Activated CD4-positive, alpha-beta memory T cell treated with anti-CD3 and anti-CD28 coated beads, Interleukin-2, amount 10 ng/mL, durations not matched to agents 7 days and 5 days (primary cell): ENCODE data around the gene STK39. TPM values are rescaled to one million over a fixed set of nuclear protein-coding genes. Genes with fewer than 3 reads are reported as not detected.
"Not testable (repeated sequence)": the region's sequence is repeated elsewhere in the genome, so short reads cannot be mapped to it uniquely, and the experiment has no call there.

Experiments used
- CTCF ChIA-PET: fragments of 350-600 bp; sonication (Branson Sonifier 250); formaldehyde crosslinking; loops from one replicate; lab custom pipeline; 2021; ENCODE audit warnings: antibody characterized with exemption, inconsistent platforms; lab: Charles Lee
- POLR2A ChIA-PET: fragments of 350-600 bp; sonication (Branson Sonifier 250); formaldehyde crosslinking; loops from one replicate; lab custom pipeline; 2021; ENCODE audit warnings: antibody characterized with exemption; lab: Charles Lee
- DNase-seq: peaks from one replicate; pipeline ENCODE4 v3.0.0-alpha.2; 2020
- H3K27ac Mint-ChIP-seq: one replicate; pipeline ENCODE4 v1.8.0; 2021; ENCODE audit warnings: mild to moderate bottlenecking, mixed read lengths
- H3K27me3 Mint-ChIP-seq: one replicate; pipeline ENCODE4 v1.8.0; 2021; ENCODE audit warnings: mixed read lengths
- H3K36me3 Mint-ChIP-seq: one replicate; pipeline ENCODE4 v1.8.0; 2021; ENCODE audit warnings: low read depth, mixed read lengths
- H3K4me1 Mint-ChIP-seq: one replicate; pipeline ENCODE4 v1.8.0; 2021; ENCODE audit warnings: mixed read lengths
- H3K4me3 Mint-ChIP-seq: one replicate; pipeline ENCODE4 v1.8.0; 2021; ENCODE audit warnings: mild to moderate bottlenecking, mixed read lengths
- H3K9me3 Mint-ChIP-seq: one replicate; pipeline ENCODE4 v1.8.0; 2021; ENCODE audit warnings: mixed read lengths
- total RNA-seq, 2 experiments: library from RNA; stranded (reverse); gene quantifications; one replicate each; pipeline ENCODE4 v1.2.3, GENCODE V29; 2021

The STK39 gene
- total RNA-seq, 2 experiments from 2014 or later = 43.0 to 45.5 TPM

DNA sequence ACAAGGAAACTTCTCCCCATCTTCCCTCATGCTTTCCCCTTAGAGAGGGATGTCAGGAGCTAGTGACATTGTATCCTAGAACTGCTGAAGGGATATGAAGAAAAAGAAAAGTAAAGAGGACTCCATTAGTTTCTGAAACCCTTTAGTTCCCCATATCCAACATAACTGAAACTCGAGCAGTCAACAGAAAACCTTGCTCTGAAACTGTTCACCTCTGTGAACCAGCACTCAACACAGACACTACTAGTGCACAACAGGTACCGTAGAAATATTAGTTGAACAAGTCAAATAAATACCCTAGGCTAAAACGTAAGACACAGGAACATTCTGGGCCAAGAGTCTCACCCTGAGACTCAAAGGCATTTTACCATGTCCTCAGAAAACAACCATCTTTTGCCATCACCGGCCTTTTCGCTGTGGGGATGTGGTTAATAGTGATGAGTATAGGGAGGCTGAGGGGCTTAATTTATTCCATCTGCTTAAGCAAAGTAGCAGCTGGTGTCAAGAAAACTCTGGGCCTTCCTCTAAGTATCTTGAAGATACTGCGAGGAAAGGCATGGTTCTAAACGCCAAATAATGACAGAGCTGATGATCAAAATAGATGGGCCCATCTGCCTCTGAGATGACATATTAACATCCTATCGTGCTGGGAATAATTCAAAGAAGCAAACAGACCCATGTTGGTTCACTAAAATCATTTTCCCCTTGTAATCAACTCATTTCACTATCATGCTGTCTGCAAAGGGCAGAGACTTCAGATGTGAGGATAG is 156.8 kb downstream of the STK39 start:
- H3K4me3 Mint-ChIP-seq = no peak overlapping the region
- no peak overlapping the region for H3K27ac Mint-ChIP-seq
- no peaks in the 10 kb centered on the region for H3K27me3 Mint-ChIP-seq
- no peaks in the 10 kb centered on the region for H3K9me3 Mint-ChIP-seq
- peaks cover 33% of the 10 kb centered on the region for H3K36me3 Mint-ChIP-seq
- CTCF ChIA-PET = interaction anchor here (0.7 kb wide), 1 partner anchor 101 kb away, joined by 3 read pairs; no protein-coding TSS in a partner anchor
- POLR2A ChIA-PET = interaction anchor here (1.3 kb wide), 1 partner anchor 55 kb away, joined by 3 read pairs; no protein-coding TSS in a partner anchor
- no peak for DNase-seq
- peaks cover 27% of the 10 kb centered on the region for H3K4me1 Mint-ChIP-seq

GRCh38 chr2:168089200-168089599 is 158.2 kb downstream of the STK39 start:
- CTCF ChIA-PET = no interaction called here
- POLR2A ChIA-PET = no interaction called here
- no peak for DNase-seq
- H3K9me3 Mint-ChIP-seq = no peaks in the 10 kb centered on the region
- H3K4me1 Mint-ChIP-seq = peaks cover 27% of the 10 kb centered on the region
- H3K4me3 Mint-ChIP-seq = no peak overlapping the region
- peak overlapping the region; percentile 52 for H3K27ac Mint-ChIP-seq
- H3K36me3 Mint-ChIP-seq = peaks cover 40% of the 10 kb centered on the region
- no peaks in the 10 kb centered on the region for H3K27me3 Mint-ChIP-seq

- peaks cover 48% of the 10 kb centered on the region for H3K36me3 Mint-ChIP-seq
- H3K9me3 Mint-ChIP-seq = peaks cover 2% of the 10 kb centered on the region
- peaks cover 30% of the 10 kb centered on the region for H3K4me1 Mint-ChIP-seq
- POLR2A ChIA-PET = no interaction called here
- H3K4me3 Mint-ChIP-seq = no peak overlapping the region
- DNase-seq = no peak
- no peak overlapping the region for H3K27ac Mint-ChIP-seq
- CTCF ChIA-PET = interaction anchor here (1.4 kb wide), 1 partner anchor 32 kb away, joined by 5 read pairs; no protein-coding TSS in a partner anchor
- H3K27me3 Mint-ChIP-seq = no peaks in the 10 kb centered on the region
These were observed 160.0 kb downstream of the STK39 start for GRCh38 chr2:168087401-168087800.

DNA sequence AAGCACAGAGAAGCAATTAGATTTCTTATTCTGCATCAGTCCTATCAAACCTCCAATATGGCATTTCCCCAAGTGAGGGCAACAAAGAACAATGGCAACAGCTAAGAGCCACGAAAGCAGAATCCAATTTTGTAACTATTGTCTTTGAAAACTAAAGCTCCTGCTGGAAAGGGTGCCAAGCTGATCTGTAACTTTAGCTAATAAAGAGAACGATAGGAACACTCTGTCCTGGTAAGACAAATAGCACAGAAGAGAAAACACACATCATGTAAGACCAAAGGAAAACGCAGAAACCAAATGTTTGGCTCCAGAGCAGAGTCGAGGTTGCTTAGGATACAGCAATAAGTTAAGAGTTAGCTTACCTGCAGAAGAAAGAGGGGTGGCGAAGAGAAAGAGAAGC is 160.5 kb downstream of the STK39 start:
- CTCF ChIA-PET = interaction anchor here (1.4 to 1.9 kb wide), 2 partner anchors 32 kb away, joined by 5 to 6 read pairs; no protein-coding TSS in a partner anchor
- H3K36me3 Mint-ChIP-seq = peaks cover 52% of the 10 kb centered on the region
- no peak overlapping the region for H3K27ac Mint-ChIP-seq
- POLR2A ChIA-PET = no interaction called here
- peaks cover 2% of the 10 kb centered on the region for H3K9me3 Mint-ChIP-seq
- no peaks in the 10 kb centered on the region for H3K27me3 Mint-ChIP-seq
- DNase-seq = no peak
- H3K4me3 Mint-ChIP-seq = no peak overlapping the region
- H3K4me1 Mint-ChIP-seq = peaks cover 35% of the 10 kb centered on the region

GRCh38 chr2:168085801-168086361 is 161.5 kb downstream of the STK39 start:
- Mint-ChIP-seq H3K9me3 (peaks cover 4% of the 10 kb centered on the region), H3K4me1 (peaks cover 34% of the 10 kb centered on the region), H3K27me3 (no peaks in the 10 kb centered on the region), H3K27ac (no peak overlapping the region), H3K4me3 (no peak overlapping the region), H3K36me3 (peaks cover 57% of the 10 kb centered on the region)
- POLR2A ChIA-PET = no interaction called here
- CTCF ChIA-PET = interaction anchor here (1.9 kb wide), 1 partner anchor 33 kb away, joined by 6 read pairs; no protein-coding TSS in a partner anchor
- no peak for DNase-seq

GRCh38 chr2:168084288-168084687 is 163.1 kb downstream of the STK39 start:
- Mint-ChIP-seq H3K27ac (no peak overlapping the region), H3K4me3 (no peak overlapping the region), H3K9me3 (peaks cover 4% of the 10 kb centered on the region), H3K4me1 (peaks cover 23% of the 10 kb centered on the region), H3K27me3 (no peaks in the 10 kb centered on the region), H3K36me3 (peaks cover 50% of the 10 kb centered on the region)
- POLR2A ChIA-PET = no interaction called here
- no peak for DNase-seq
- CTCF ChIA-PET = no interaction called here

- H3K27me3 Mint-ChIP-seq, H3K27ac Mint-ChIP-seq, POLR2A ChIA-PET, CTCF ChIA-PET, DNase-seq, H3K9me3 Mint-ChIP-seq, H3K4me3 Mint-ChIP-seq: not testable (repeated sequence)
- H3K4me1 Mint-ChIP-seq = peaks cover 11% of the 10 kb centered on the region
- peaks cover 33% of the 10 kb centered on the region for H3K36me3 Mint-ChIP-seq
These were observed 165.9 kb downstream of the STK39 start for GRCh38 chr2:168081452-168081851.

- H3K4me3 Mint-ChIP-seq = no peak overlapping the region
- ChIA-PET POLR2A (no interaction called here), CTCF (no interaction called here)
- H3K9me3 Mint-ChIP-seq = peaks cover 4% of the 10 kb centered on the region
- DNase-seq = no peak
- no peak overlapping the region for H3K27ac Mint-ChIP-seq
- peaks cover 34% of the 10 kb centered on the region for H3K36me3 Mint-ChIP-seq
- no peaks in the 10 kb centered on the region for H3K27me3 Mint-ChIP-seq
- H3K4me1 Mint-ChIP-seq = peaks cover 13% of the 10 kb centered on the region
These were observed 168.2 kb downstream of the STK39 start for GRCh38 chr2:168079236-168079635.

DNA sequence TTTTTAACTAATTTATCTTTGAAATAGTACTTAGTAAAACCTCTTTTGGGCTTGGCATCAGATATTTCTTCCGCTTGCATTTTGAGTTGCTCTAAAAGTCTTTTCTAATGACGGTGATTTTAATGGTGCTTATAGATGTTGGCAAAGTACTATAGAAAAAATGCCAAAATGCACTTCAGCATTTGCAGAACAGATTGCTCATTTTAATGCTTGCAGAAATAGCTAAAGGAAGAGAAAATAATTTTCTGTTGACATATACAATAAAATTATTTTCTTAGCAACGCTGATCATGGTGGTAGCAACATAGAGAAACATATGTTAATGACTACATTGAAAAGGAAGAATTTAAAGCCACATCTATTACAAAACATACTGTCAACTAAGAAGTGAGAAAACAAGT is 170.7 kb downstream of the STK39 start:
- CTCF ChIA-PET = interaction anchor here (0.6 to 1.4 kb wide), 2 partner anchors 64 to 109 kb away, joined by 3 read pairs; no protein-coding TSS in a partner anchor
- POLR2A ChIA-PET = interaction anchor here (1.1 kb wide), 1 partner anchor 14 kb away, joined by 3 read pairs; no protein-coding TSS in a partner anchor
- Mint-ChIP-seq H3K4me3 (no peak overlapping the region), H3K9me3 (peaks cover under 1% of the 10 kb centered on the region), H3K36me3 (peaks cover 24% of the 10 kb centered on the region), H3K27ac (no peak overlapping the region), H3K27me3 (no peaks in the 10 kb centered on the region), H3K4me1 (peaks cover 4% of the 10 kb centered on the region)
- DNase-seq = no peak

DNA sequence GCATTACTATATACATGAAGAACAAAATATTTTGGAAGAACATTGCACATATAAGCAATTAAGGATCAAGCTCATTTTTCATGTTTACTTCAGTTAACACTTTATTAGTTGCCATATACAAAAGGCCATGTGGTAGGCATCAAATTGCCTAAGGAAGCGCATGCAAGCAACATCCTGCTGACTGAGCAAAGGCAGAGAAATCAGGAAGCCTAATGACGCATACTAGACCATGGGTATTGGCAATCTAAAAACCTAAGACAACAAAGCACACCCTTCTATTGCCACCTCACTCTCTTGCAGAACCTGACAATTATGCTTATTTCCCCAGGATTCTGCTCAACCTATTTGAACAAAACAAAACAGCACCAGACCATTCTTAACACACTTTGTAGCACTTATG is 171.9 kb downstream of the STK39 start:
- DNase-seq = no peak
- Mint-ChIP-seq H3K27me3 (no peaks in the 10 kb centered on the region), H3K4me1 (peaks cover 2% of the 10 kb centered on the region), H3K36me3 (peaks cover 20% of the 10 kb centered on the region), H3K27ac (no peak overlapping the region), H3K4me3 (no peak overlapping the region), H3K9me3 (no peaks in the 10 kb centered on the region)
- CTCF ChIA-PET = interaction anchor here (1.4 kb wide), 1 partner anchor 62 kb away, joined by 3 read pairs; no protein-coding TSS in a partner anchor
- POLR2A ChIA-PET = no interaction called here

DNA sequence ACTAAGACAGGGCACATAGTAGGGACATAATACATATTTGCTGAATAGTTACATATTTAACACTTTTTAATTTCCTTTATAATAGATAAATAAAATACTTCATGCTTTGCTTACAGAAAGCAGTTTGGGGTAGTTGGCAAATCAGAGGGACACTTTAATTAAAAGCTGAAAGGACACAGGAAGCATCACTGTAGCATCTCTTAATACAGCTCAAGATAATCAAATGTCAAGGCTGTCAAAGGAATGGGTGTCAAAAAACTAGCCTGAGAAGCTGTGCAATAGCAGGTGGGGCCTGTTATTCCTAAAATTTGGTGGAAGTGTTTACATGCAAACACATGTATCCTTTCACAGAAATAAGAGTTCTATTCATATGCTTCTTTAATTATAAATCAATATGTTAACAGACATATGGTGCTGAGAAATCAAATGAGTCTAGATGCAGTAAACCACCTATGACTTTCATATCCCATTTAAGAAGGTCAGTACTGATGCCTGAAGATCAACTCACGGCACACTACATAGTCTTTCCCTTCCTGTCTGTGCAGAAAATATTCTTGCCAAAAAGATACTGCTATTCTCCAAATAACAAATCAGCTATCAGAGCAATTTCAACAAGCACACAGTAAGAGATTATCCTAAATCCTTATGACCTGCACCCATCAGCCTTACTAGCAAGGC is 174.6 kb downstream of the STK39 start:
- Mint-ChIP-seq H3K36me3 (peaks cover 18% of the 10 kb centered on the region), H3K4me1 (peaks cover 2% of the 10 kb centered on the region), H3K27ac (no peak overlapping the region), H3K4me3 (no peak overlapping the region), H3K9me3 (no peaks in the 10 kb centered on the region), H3K27me3 (no peaks in the 10 kb centered on the region)
- CTCF ChIA-PET = no interaction called here
- no peak for DNase-seq
- POLR2A ChIA-PET = no interaction called here

GRCh38 chr2:168064011-168064998 is 183.1 kb downstream of the STK39 start:
- no peaks in the 10 kb centered on the region for H3K9me3 Mint-ChIP-seq
- peaks cover 45% of the 10 kb centered on the region for H3K36me3 Mint-ChIP-seq
- H3K27ac Mint-ChIP-seq = no peak overlapping the region
- POLR2A ChIA-PET = no interaction called here
- no peaks in the 10 kb centered on the region for H3K4me1 Mint-ChIP-seq
- no peaks in the 10 kb centered on the region for H3K27me3 Mint-ChIP-seq
- H3K4me3 Mint-ChIP-seq = no peak overlapping the region
- DNase-seq = no peak
- CTCF ChIA-PET = no interaction called here
